HG03354 (cell line): Measurements from ENCODE around the gene CTDP1.

Experiments used
- ATAC-seq: cut with Tn5 transposase; IDR thresholded peaks from one replicate; pipeline ENCODE4 v1.9.1; 2021; ENCODE audit warnings: mild to moderate bottlenecking; ENCODE audit not compliant: unreplicated experiment, poor library complexity, severe bottlenecking

The CTDP1 gene

GRCh38 chr18:79787865-79788733 lies 108.5 kb downstream of the CTDP1 start:
- ATAC-seq = no peak

GRCh38 chr18:79788734-79789085 lies 109.1 kb downstream of the CTDP1 start:
- no peak for ATAC-seq

- ATAC-seq = no peak
These were observed 109.7 kb downstream of the CTDP1 start for GRCh38 chr18:79789091-79789891.

DNA sequence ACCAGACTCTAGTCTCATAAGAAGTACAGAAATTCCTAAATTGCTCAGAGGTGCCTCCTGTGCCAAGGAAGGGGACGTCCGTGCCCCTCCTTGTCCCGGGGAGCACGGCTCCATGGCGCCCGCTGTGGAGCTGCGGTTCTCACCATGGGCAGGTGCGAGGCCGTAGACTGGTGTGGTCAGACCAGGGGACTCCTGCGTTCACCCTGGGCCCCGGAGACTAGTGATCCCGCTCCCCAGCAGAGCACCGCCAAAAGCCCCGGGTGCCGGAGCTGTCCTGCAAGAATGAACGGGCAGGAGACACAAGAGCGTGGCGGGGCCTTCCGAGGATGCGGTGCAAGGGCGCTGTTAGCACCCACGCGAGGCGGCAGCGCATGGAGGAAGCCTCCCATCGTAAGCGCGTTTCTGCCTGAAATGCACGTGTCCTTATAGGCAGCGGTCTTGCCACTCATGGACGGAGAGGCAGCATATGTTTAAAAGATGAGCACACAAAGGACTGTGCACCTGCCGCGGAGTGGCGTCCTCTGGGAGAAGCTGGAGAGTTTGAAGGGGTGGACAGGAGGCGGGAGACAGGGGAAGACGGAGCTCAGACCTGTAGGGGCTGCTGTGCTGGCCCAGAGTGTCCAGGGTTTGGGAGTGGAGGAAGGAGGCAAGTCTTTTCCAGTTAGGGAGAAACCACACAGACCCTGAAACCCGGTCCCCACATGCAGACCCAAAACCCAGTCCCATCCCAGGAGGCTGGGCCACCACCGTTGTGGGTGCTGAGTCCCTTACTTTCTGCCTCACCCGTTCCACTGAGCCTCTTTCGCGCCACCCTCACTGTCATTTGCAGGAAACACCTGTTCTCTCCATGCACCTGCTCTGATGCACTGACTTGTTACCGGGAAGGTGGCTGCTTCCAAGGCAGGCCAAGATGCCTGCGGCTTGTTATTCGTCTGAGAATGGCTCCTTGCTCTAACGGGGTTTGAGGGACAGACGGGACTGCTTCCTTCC lies 110.6 kb downstream of the CTDP1 start:
- ATAC-seq = no peak

- no peak for ATAC-seq
These were observed 111.7 kb downstream of the CTDP1 start for GRCh38 chr18:79790996-79791972.

DNA sequence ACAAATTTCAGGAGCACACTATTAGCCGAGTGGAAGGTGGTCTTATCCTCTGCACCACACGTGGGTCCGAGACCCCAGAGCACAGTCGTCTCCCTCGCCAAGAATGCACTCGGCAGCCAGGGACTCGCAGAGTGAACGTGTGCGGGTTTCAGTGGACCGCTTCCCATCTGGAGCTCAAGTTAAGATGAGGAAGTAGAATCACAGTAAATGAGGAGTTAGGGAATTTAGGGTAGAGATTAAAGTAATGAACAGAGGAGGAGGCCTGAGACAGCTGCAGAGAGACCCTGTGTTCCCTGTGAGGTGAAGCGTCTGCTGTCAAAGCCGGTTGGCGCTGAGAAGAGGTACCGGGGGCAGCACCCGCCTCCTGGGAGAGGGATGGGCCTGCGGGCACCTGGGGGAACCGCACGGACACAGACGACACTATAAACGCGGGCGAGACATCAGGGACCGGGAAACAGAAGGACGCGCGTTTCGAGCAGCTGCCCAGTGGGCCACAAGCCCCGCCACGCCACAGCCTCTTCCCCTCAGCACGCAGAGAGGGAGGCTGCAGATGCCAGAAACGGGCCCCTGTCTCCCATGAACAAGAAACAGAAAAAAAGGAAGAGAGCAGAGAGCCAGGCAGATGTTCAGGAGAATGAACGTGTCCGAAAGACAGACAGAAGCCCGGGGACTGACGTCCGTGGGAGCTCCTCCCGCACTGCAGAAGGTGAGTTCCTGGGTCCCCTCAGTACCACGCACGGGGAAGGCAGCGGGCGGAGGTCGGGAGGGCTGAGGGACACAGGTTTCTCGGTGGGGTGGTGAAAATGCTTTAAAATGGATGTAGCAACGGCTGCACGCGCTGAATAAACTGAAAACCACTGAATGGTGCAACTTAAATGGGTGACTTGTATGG lies 112.7 kb downstream of the CTDP1 start:
- no peak for ATAC-seq

DNA sequence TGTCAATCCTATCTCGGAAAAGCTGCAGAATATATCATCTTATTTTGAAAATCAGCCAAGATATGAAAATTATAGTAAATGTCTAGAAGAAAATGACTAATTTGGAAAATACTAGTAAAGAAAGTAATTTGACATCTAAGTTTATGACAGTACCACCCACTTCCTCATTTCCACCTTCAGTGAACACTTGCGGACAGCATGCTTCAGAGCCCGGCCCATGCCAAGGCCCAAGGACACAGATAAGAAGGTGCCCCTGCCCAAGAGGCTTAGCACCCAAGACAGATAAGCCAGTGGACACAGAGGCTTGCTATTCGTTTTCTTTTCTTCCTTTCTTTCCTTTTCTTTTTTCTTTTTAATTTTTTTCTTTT lies 113.4 kb downstream of the CTDP1 start:
- no peak for ATAC-seq

DNA sequence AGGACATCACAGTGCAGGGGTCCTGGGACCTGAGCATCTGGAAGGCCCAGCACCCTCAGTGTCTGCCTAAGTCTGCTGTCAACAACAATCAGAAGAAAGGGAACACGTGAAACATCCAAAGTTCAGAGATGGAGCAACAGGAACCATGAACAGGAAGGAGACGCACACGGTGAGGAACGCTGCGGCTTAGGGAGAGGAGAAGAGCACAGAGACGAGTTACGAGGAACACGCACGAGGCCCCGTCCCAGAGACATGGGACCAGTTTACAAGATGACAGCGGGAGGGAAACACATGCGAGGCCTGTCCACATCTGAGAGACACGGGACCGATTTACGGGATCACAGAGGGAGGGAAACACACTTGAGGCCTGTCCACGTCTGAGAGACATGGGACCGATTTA lies 115.2 kb downstream of the CTDP1 start:
- ATAC-seq = no peak

- ATAC-seq = no peak
These were observed 115.8 kb downstream of the CTDP1 start for GRCh38 chr18:79795446-79795845.

GRCh38 chr18:79796016-79796415 lies 116.4 kb downstream of the CTDP1 start:
- no peak for ATAC-seq

DNA sequence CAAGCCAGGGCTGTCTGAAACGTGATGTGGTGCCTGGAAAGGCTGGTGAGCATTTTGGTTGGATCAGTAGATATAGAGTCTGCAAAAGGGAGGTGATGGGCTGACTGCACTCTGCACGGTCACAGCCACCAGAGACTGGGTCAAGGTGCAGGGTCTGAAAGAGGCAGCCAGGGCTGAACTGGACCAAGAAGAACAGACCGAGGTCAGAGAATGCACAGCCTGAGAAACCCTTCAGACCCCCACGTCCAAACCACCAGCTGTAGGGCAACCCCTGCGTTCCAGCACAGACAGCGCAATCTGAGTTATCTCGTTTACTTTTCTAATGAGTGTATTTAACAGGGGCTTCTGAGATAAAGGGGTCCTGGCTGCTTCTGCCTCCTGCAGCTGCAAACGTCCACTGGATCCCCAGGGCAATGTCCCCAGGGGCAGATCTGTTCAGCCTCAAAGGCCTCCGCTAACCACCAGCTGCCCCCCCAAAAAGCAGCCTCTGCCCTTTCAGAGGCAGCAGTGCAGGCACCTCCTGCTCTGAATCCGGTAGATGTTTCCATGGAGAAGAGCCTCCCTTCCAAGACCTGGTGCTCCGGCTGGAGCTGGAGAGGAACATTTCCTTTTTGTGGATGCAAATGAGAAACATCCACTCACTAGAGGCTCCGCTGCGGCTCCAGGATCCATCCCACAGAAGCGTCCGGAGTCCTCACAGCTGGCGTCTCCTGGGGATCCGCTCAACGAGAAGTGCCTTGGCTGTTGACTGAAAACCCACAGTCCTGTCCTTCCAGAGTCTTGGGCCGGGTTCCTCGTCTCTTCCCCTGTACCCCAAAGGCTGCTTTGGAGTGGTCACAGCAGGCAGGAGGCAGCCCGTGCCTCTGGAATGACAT lies 117.2 kb downstream of the CTDP1 start:
- ATAC-seq = no peak

- ATAC-seq = no peak
These were observed 118.1 kb downstream of the CTDP1 start, which contains the start of gene KCNG2 for GRCh38 chr18:79797518-79798345. Gene KCNG2, plus strand, starts transcription at chr18:79797938. Its CDS starts 65,730 bp downstream, at chr18:79863668.

GRCh38 chr18:79798346-79798998 lies 118.9 kb downstream of the CTDP1 start:
- no peak for ATAC-seq

DNA sequence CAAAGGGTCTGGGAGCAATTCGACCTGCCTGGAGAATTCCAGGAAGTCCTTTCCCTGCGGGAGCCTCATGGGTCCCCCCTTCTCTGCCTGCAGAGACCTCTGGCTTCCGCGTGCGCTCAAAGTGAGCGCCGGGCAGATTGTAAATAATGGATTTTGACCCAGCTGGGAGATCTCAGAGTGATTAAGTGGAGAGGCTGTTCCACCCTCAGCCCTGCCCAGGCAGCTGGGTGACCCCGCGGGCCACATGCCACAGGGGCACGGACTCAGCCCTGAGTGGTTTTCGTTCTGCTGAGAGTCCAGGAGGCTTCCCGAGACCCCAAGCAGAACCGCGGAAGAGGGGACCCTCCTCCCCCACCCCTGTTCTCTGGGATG lies 119.4 kb downstream of the CTDP1 start:
- no peak for ATAC-seq

DNA sequence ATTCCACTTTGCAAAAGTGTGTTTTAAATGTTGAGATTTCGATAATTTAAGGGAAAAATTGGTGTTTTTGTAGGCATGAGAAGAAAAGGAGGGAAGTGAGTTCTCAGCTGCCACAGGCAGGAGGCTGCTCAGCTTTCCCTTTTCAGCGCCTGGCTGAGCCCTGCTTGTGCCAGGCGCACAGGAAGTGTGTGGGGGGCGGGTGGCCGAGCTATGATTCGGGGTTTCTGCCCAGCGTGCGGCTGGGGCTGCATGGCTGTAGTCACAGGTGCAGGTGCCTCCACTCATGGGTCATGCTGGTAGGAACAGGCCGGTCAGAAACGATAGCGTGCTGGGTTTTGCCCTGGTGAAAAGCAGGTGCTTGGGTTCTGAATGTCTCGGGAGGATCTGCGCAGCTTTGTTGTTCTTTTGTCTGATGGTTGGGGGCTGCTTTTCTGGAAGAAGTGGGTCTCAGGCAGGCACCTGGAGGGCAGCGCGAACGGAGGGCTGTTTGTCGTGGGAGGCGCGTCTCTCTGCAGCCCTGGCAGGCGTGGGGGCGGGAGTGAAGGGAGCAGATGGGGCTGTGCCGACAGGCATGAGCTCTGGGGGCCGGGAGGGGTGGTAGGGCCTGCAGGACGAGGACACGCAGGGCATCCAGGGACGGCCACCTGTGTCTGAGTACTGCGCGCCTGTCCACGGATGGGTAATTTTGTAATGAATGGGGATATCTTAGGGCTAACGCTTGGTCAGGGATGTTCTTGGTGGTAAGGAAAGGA lies 120.2 kb downstream of the CTDP1 start:
- ATAC-seq = no peak
